Natural killer cell (primary cell): ENCODE measurements around the gene LTB4R2. TPM values are rescaled to one million over a fixed set of nuclear protein-coding genes. Genes with fewer than 3 reads are reported as not detected.
A peak's percentile ranks its signal among the peaks of the same experiment; 100 is the strongest.

Experiments
- ATAC-seq, 3 donors: fragments of 150-1000 bp in 2 of 3; fragments of 200-7000 bp in 1 of 3; cut with Tn5 transposase; 1 replicate in 1 of 3; 2 replicates in 2 of 3; pipeline ENCODE4 v1.10.0; 2021; ENCODE audit warnings: mild to moderate bottlenecking in 2 of 3, moderate library complexity in 2 of 3
- DNase-seq, 2 donors: peaks; one replicate each; pipeline versions ENCODE4 v3.0.0 to v3.0.0-alpha.2; 2013 to 2021; ENCODE audit warnings: mixed read lengths in 1 of 2
- H3K27ac ChIP-seq: one replicate; pipeline ENCODE4 v1.5.1; 2013; ENCODE audit warnings: mild to moderate bottlenecking, low read length
- H3K27me3 ChIP-seq: one replicate; pipeline ENCODE4 v1.6.1; 2013; ENCODE audit warnings: low read length; ENCODE audit not compliant: control insufficient read depth, insufficient read depth
- H3K36me3 ChIP-seq: one replicate; pipeline ENCODE4 v1.6.1; 2013; ENCODE audit warnings: low read length; ENCODE audit not compliant: control insufficient read depth, insufficient read depth
- H3K4me1 ChIP-seq: one replicate; pipeline ENCODE4 v1.6.1; 2013; ENCODE audit warnings: low read length; ENCODE audit not compliant: control insufficient read depth, insufficient read depth
- H3K4me3 ChIP-seq: one replicate; pipeline ENCODE4 v1.5.1; 2013; ENCODE audit warnings: low read length
- H3K9me3 ChIP-seq: one replicate; pipeline ENCODE4 v1.6.1; 2013; ENCODE audit warnings: low read length; ENCODE audit not compliant: control insufficient read depth, insufficient read depth
- H3K27ac Mint-ChIP-seq, 2 donors: one replicate each; pipeline ENCODE4 v1.8.0; 2022; ENCODE audit warnings: mild to moderate bottlenecking in 2 of 2, mixed read lengths in 2 of 2, moderate library complexity in 1 of 2
- H3K27me3 Mint-ChIP-seq, 2 donors: one replicate each; pipeline ENCODE4 v1.8.0; 2022; ENCODE audit warnings: low read depth in 2 of 2, mixed read lengths in 2 of 2
- H3K36me3 Mint-ChIP-seq: one replicate; pipeline ENCODE4 v1.8.0; 2022; ENCODE audit warnings: mixed read lengths
- H3K4me1 Mint-ChIP-seq, 2 donors: one replicate each; pipeline ENCODE4 v1.8.0; 2022; ENCODE audit warnings: mixed read lengths in 2 of 2
- H3K4me3 Mint-ChIP-seq: one replicate; pipeline ENCODE4 v1.8.0; 2022; ENCODE audit warnings: mild to moderate bottlenecking, moderate library complexity, mixed read lengths
- H3K9me3 Mint-ChIP-seq, 2 donors: one replicate each; pipeline ENCODE4 v1.8.0; 2022; ENCODE audit warnings: mixed read lengths in 2 of 2
- WGBS: methylation state at CpG from one replicate; pipeline ENCODE4 v1.1.7; 2013; ENCODE audit warnings: missing lambda C conversion rate; ENCODE audit not compliant: insufficient coverage; 5-methylcytosine and 5-hydroxymethylcytosine counted together
- intact Hi-C: fragments of 100-400 bp; cut with micrococcal nuclease; formaldehyde crosslinking; loops from one replicate; pipeline ENCODE4 v1.14.2; 2022
- total RNA-seq, 4 donors: library from RNA; stranded (reverse); fragments of 120-200 nt in 1 of 4; gene quantifications; one replicate each; pipeline versions ENCODE4 v1.2.3 to v1.2.4, GENCODE V29; 2013 to 2022
- TF ChIP-seq, protein P1 (sequence below): fragments of 200-600 bp; IDR thresholded peaks from one replicate; pipeline ENCODE4 v1.8.0; 2022; ENCODE audit warnings: antibody characterized with exemption

Gene LTB4R2
- total RNA-seq, 3 donors from 2014 or later (not counting 1 experiment from before 2014, with no cell fraction given): 27.6 to 40.5 (median 37.4) TPM

GRCh38 chr14:24277071-24277470 lies 32.9 kb upstream of the LTB4R2 start:
- WGBS: 89% methylated on average over 6 of the region's 6 CpGs
- Mint-ChIP-seq H3K4me1 (peaks cover 29 to 33% of the 10 kb centered on the region in 2 donors), H3K4me3 (no peak overlapping the region), H3K9me3 (no peaks in the 10 kb centered on the region), H3K27me3 (no peaks in the 10 kb centered on the region), H3K36me3 (no peaks in the 10 kb centered on the region), H3K27ac (peak overlapping the region in 1 of 2 donors; percentile 34)
- no peaks in the 10 kb centered on the region for H3K27me3 ChIP-seq
- DNase-seq (no peak), ATAC-seq (no peak)
- no peak overlapping the region for H3K4me3 ChIP-seq
- no peak overlapping the region for H3K27ac ChIP-seq
- no peaks in the 10 kb centered on the region for H3K9me3 ChIP-seq
- peaks cover 44% of the 10 kb centered on the region for H3K4me1 ChIP-seq
- H3K36me3 ChIP-seq: no peaks in the 10 kb centered on the region
- TF ChIP-seq, protein P1, sequence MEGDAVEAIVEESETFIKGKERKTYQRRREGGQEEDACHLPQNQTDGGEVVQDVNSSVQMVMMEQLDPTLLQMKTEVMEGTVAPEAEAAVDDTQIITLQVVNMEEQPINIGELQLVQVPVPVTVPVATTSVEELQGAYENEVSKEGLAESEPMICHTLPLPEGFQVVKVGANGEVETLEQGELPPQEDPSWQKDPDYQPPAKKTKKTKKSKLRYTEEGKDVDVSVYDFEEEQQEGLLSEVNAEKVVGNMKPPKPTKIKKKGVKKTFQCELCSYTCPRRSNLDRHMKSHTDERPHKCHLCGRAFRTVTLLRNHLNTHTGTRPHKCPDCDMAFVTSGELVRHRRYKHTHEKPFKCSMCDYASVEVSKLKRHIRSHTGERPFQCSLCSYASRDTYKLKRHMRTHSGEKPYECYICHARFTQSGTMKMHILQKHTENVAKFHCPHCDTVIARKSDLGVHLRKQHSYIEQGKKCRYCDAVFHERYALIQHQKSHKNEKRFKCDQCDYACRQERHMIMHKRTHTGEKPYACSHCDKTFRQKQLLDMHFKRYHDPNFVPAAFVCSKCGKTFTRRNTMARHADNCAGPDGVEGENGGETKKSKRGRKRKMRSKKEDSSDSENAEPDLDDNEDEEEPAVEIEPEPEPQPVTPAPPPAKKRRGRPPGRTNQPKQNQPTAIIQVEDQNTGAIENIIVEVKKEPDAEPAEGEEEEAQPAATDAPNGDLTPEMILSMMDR: no peak
- intact Hi-C loops: no loop called here

- H3K9me3 ChIP-seq: no peaks in the 10 kb centered on the region
- intact Hi-C loops: no loop called here
- Mint-ChIP-seq H3K9me3 (no peaks in the 10 kb centered on the region), H3K27me3 (no peaks in the 10 kb centered on the region), H3K4me3 (no peak overlapping the region), H3K27ac (peak overlapping the region in 1 of 2 donors; percentile 70), H3K4me1 (peaks cover 22 to 26% of the 10 kb centered on the region in 2 donors), H3K36me3 (no peaks in the 10 kb centered on the region)
- TF ChIP-seq, protein P1: no peak
- no peak overlapping the region for H3K4me3 ChIP-seq
- no peaks in the 10 kb centered on the region for H3K27me3 ChIP-seq
- ATAC-seq (peak in 2 of 3 donors; percentile 17 to 83), DNase-seq (no peak)
- peak overlapping the region; percentile 30 for H3K27ac ChIP-seq
- H3K36me3 ChIP-seq: no peaks in the 10 kb centered on the region
- H3K4me1 ChIP-seq: peaks cover 43% of the 10 kb centered on the region
- WGBS: 67% methylated on average over 11 of the region's 11 CpGs
These were observed 32.2 kb upstream of the LTB4R2 start for GRCh38 chr14:24277606-24278321.

DNA sequence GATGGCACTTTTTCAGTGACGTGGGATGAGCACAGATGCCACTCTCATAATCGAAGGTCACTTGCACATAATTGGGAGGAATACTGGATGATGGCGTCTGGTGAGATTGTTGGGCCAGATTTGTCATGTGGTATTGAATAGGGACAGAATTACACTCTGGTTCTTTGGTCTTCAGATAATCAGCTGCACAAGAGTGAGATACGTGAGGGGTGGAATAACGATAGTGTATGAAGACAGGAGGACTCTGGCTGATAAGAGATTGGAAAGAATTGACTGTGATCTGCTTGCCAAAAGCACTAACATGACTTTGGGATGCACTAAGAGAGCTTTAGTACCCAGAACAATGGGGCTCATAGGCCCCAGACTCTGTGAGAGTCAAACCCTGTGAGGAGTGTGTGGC lies 31.5 kb upstream of the LTB4R2 start:
- DNase-seq (no peak), ATAC-seq (no peak)
- H3K9me3 Mint-ChIP-seq: no peaks in the 10 kb centered on the region
- H3K36me3 Mint-ChIP-seq: no peaks in the 10 kb centered on the region
- no peaks in the 10 kb centered on the region for H3K27me3 Mint-ChIP-seq
- H3K36me3 ChIP-seq: no peaks in the 10 kb centered on the region
- H3K4me3 Mint-ChIP-seq: no peak overlapping the region
- WGBS: 99% methylated on average over 5 of the region's 5 CpGs
- peak overlapping the region in 1 of 2 donors; percentile 70 for H3K27ac Mint-ChIP-seq
- no peak overlapping the region for H3K27ac ChIP-seq
- TF ChIP-seq, protein P1: no peak
- H3K4me3 ChIP-seq: no peak overlapping the region
- no peaks in the 10 kb centered on the region for H3K27me3 ChIP-seq
- H3K9me3 ChIP-seq: no peaks in the 10 kb centered on the region
- peaks cover 41% of the 10 kb centered on the region for H3K4me1 ChIP-seq
- H3K4me1 Mint-ChIP-seq: peaks cover 18 to 24% of the 10 kb centered on the region in 2 donors
- intact Hi-C loops: no loop called here
